KBM-7 (cell line): ENCODE data around the gene DDIT4.
"Not testable (repeated sequence)": the region's sequence is repeated elsewhere in the genome, so short reads cannot be mapped to it uniquely, and the experiment has no call there.

Experiments used
- DNase-seq: peaks from one replicate; pipeline ENCODE4 v3.0.0-alpha.2; 2015
- in situ Hi-C: fragments of 300-500 bp; cut with MboI; formaldehyde crosslinking; loops from 2 replicates; pipeline ENCODE4 v1.14.3; 2020; ENCODE audit warnings: low sequenced_read_pairs, low pct_unique_long_range_greater_than_20kb, mixed read lengths

DDIT4 gene

DNA sequence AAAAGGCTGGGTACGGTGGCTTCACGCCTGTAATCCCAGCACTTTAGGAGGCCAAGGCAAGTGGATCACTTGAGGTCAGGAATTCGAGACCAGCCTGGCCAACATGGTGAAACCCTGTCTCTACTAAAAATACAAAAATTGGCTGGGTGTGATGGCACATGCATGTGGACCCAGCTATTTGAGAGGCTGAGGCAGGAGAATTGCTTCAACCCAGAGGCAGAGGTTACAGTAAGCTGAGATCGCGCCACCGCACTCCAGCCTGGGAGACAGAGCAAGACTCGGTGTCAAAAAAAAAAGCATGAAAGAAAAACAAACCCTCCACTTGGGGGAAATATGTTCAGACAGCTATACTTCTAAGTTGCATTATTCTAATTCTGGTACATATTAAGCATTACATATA is 5.9 kb downstream of the DDIT4 start:
- DNase-seq, in situ Hi-C loops: not testable (repeated sequence)

DNA sequence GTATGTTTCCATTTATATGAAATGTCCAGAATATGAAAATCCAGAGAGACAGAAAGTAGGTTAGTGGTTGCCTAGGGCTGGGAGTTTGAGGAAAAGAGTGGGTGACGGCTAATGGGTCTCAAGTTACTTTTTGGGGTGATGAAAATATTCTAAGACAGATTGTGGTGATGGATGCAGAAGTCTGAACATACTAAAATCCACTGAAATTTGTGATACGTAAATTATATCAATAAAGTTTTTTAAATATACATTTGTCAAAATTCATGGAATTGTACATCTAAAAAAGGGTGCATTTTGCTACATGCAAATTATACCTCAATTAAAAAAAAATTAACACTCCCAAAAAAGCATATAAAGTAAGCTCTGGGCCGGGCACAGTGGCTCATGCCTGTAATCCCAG is 9.4 kb downstream of the DDIT4 start:
- in situ Hi-C loops = no loop called here

DNA sequence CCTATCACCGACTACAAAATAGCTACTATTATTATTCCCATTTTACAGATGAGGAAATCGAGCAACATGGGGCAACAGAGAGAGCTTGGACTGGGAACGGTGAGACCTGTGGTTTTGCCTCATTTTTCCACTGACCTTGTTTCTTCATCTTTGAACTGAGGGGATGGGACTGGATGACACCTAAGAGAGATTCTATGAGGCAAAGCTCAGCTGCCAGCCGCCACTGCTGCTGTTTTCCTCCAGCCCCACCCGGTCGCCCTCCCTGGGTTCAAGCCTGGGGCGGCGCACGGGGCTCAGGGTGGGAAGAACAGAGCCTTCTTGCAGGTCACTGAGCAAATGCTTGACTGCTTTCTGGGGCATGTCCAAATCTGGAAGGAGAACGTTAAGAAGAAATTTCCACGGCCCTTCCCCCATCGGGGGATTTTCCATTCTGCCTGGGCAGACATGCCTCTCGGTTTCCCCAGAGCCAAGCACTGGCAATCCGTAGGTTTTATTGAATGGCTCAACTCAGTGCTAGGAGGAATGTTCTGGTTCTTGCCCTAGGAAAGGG is 12.3 kb downstream of the DDIT4 start:
- DNase-seq = peak; percentile 51
- in situ Hi-C loops = no loop called here

More for the DNA sequence above, 9.4 kb downstream of the DDIT4 start:
- DNase-seq = no peak

DNA sequence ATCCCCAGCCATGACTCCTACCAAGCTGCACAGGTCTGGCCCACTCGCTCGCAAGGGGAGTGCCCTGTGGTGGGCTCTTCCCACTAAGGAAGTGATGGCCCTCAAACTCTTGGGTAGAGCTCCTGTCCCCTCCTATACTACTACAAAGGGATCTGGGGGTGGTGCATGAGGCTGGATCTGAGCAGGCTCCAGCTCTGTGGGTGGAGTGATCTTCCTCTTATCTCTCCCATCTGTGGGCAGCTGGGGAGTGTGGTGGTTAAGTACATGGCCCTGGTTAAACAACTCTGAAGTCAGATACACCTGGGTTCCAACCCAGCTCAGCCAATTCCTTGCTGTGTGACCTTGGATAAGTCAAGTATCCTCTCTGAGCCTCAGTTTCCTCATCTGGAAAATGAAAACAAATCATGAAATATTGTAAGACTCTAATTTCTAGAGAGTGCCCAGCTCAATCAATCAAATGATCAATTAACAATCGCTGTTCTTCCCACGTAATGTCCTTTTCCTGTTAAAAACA is 17.4 kb downstream of the DDIT4 start:
- DNase-seq = peak; percentile 85

DNA sequence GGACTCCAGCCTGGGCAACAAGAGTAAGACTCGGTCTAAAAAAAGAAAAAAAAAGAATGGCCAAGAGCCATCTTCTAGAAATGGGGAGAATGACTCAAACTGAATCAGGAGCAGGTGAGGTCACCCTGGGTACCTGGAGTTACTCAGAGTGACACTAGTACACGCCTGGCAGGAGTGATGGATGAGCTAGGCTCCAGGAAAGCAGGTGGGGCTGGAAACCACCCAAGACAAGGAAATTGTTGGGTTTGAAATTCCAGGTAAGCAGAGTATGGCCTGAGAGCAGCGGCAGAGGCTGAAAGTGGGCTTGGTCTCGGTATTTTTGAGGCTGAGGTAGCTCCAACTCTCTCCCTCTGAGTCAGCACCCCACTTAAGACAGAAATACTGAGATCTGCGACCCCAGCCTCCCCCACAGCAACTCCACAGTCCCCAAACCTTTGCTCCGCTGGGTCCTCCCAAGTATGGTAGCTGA is 18.5 kb downstream of the DDIT4 start:
- DNase-seq = no peak

More for the DNA sequence above, 17.4 kb downstream of the DDIT4 start:
- in situ Hi-C loops = no loop called here

DNA sequence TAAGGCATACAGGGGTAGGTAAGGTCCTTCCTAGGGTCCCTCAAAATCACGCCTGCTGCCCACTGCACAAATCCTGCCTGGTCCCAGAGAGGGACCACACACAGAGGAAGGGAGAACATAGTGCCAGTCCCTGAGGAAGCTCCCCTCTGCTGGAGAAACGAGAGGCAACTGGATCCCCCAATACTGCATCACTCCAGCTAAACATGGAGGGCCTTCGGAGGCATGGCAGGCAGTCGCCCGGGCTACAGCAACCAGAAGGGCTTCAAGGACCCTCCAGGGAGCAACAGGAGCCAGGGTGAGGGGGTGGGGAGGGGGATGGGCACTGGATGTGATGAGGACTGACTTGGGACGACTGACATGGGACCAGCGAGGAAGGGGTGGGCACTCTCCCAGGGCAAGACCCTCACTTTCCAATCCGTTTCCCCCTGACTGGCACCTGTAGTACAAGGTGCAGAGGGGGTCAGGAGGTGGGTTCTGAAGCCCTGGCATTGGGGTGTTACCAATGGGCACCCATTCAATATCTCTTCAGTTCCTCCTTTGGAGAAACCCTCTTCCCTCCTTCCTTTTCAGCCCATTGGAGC is 21.7 kb downstream of the DDIT4 start:
- DNase-seq = no peak
- in situ Hi-C loops = no loop called here

More for the DNA sequence above, 18.5 kb downstream of the DDIT4 start:
- in situ Hi-C loops = no loop called here

DNA sequence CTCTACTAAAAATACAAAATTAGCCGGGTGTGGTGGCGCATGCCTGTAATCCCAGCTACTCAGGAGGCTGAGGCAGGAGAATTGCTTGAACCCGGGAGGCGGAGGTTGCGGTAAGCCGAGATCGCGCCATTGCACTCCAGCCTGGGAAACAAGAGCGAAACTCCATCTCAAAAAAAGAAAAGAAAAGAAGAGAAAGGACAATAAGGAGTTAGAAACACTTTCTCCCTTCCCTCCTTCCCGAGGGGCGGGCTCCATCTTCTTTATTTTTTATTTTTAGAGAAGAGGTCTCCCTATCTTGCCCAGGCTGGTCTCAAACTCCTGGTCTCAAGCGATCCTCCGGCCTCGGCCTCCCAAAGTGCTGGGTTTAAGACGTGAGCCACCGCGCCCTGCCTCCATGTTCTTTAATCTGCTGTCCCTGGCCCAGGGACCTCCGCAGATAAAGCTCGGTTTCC is 23.1 kb downstream of the DDIT4 start:
- in situ Hi-C loops, DNase-seq: not testable (repeated sequence)

DNA sequence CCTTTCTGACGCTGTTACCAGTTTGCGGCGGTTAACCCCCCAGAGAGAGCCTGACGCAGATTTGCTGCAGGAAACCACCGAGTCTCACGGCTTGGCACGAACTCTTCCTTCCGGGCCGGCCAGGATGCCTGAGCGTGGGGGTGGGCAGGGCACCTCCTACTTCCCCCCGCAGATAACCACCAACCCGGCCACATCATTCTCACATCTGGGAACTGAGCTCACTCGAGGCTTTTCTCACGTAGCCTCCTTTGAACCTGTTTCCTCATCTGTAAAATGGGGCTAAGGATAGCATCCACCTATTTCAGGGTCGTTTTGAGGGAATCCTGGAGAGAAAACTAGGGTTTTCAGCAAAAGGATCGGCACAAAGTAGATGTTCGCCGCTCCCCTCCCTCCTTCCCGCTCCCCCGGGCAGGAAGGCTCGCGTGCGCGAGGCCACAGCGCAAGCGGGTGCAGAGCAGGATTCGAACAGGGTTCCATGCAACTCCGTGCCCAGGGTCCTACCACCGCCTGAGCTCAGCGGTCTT is 23.6 kb downstream of the DDIT4 start:
- peak; percentile 100 for DNase-seq

DNA sequence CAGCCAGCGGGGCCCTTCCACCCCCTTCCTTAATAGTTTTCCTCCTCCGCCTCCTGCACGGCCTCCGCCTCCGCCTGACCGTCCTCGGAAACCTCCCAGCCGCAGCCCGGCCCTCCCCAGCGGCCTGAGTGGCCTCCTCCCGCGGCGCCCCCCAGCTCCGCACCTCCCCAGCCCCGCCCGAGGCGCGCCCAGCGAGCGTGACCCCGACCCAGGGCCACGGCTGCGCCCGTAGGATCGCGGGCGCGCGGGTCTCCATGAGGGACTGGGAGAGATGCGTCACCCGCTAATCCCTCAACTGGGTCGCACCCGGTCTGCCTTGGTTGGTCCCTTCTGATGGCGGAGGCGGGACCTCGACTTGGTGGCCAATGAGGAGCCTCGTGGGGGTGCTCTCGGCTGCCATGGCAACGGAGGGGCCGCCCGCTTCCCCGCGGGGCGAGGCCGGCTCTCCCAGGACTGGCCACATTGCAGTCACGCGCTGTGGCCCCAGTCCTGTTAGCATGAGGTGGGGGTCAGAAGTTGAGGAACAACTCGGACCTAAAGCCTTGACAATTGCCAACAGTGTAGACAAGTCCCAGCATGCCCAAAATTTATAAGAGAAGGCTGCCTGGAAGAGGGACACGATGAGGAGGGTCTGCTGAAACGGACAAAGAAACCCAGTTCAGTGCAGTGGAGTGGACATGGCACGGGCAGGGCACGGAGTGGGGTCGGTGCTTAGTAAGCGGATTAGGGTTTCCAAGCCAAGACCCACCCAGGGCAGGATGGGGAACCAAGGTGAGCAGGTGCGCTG is 24.3 kb downstream of the DDIT4 start:
- in situ Hi-C loops = no loop called here
- DNase-seq = peak; percentile 99

More for the DNA sequence above, 23.6 kb downstream of the DDIT4 start:
- in situ Hi-C loops = no loop called here

DNA sequence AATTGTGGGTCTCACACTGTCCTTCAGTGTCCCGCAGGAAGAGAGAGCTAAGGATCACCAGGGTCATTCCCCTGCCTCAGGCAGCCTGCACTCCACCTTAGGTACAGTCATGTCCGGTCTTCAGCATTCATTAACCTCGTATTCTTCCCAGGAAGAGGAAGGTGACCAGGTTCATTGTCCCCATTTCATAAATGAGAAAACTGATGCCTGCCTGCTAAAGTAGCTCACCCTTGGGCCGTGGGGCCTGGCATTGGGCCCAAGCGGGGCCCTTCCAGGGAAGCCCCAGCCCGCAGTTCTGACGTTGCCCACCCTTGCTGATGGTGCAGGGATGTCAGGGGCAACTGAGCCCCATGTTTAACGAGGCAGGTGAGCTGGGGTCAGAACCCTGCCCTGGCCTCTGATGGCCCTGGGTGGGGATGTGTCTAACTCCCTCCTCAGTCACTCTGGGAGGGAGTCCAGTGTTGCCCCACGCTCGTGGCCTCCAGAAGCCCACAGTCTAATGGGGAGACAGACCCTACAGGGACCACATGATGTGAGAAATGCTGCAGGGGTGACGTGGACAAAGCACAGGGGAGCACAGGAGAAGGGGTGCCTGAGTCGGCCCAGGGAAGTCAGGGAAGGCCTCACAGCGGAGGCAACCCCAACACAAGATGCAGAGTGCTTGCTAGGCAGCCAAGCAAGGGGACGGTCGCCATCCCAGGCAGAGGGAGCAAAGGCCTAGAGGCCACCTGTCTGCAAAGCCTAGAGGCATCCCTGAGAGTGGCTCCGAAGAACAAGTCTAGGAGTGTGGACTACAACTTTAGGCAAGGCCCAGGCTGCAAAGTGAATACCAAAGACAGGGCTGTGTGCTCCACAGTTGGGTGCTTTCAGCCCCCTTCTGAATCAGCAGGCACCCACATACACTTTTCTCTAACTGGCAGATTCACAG is 25.1 kb downstream of the DDIT4 start:
- no peak for DNase-seq
- in situ Hi-C loops = no loop called here

DNA sequence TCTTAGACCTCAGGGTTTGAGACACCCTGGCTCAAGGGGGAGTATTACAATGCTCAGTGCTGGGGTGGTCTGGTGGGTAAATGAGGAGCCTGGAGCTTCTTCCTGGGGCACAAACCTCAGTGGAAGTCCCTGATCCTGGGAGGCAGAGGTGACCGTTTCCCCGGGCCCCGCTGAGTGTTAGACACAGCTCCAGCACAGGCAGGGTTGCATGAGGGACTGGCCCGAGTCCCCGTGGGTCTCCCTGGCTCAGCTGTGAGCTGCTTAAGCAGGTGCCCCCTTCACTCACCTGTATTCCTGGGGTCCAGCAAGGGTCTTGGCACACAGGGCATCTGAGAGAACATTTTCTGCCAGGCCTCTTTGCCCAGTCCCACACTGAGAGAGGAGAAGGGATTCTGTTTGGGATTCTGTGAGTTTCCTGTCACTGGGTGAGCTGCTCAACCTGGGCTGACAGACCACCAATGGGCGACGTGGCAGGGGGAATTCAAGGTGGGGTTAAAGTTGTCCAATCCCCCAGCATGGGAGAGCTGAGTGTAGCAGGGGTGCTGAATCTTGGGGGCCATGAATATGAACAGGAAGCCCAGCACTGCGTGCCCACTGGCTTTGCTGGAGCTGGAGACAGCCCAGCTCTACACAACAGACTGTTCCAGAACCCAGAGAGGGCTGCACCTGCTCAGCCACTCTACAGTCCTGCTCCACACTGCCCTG is 29.9 kb downstream of the DDIT4 start:
- in situ Hi-C loops = no loop called here
- no peak for DNase-seq

DNA sequence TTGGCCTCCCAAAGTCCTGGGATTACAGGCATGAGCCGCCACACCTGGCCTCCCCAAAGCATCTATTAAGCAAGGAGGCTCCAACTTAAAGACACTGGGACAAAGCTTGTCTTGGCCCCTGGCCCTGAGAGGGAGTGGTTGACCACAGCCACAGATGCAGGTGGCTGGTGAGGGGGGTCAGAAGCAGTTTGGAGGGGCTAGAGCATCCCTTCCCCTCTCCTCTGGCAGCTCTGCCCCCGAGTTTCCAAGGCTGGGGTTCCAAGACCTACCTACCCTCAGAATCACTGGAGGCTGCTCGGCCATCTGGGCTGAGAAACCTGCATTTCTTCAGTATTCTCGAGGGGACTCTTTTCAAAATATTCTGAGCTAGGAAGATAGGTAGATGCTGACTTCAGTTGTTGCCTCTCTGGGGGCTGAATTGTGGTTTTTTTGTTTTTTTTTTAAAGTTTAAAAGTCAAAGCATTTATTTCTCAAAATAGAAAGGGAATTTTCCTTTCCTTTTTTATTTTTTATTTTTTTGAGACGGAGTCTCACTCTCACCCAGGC is 32.6 kb downstream of the DDIT4 start:
- DNase-seq = no peak
- in situ Hi-C loops = no loop called here

DNA sequence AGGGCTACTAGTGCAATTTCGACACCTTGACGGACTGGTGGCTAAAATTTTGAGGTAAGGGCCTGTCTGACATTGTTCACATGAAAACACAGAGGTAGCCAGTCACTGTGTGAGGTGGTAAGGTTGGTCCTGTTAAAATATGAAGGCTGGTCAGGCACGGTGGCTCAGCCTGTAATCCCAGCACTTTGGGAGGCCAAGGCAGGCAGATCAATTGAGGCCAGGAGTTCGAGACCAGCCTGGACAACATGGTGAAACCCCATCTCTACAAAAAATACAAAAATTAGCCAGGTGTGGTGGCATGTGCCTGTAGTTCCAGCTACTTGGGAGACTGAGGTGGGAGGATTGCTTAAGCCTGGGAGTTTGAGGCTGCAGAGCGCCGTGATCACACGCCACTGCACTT is 34.0 kb downstream of the DDIT4 start:
- in situ Hi-C loops = not testable (repeated sequence)

DNA sequence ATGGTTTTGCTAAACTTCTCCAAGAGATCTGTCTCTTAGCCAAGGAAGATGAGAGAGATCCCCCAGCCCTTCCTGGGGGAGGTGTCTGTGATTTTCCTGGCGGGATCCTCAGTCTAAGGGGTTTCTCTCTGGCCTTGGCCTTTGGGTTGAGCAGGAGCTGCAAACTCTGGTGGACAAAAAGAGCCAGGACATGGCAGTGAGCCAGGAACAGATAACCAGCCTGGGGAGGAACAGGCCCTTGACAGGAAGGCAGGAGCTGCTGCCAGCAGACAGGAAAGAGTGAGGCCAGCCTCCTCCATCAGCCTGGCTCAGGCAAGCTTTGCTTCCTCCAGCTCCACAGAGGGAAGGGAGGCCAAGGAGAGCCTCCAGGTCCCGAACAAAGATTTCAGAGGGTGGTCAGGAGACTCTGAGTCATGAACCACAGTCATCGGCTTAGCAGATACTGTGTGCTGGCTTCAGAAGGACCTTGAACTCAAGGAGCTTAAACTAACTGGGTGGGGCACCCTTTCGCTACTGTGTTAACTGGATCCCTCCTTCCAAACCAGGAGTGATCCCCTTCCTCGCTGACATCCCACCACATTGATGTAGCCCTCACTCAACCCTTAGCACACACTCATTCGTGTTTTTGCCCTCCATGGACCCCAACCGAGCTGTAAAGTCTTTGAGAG is 34.7 kb downstream of the DDIT4 start:
- peak; percentile 69 for DNase-seq
- in situ Hi-C loops = no loop called here

More for the DNA sequence above, 34.0 kb downstream of the DDIT4 start:
- DNase-seq = not testable (repeated sequence)

DNA sequence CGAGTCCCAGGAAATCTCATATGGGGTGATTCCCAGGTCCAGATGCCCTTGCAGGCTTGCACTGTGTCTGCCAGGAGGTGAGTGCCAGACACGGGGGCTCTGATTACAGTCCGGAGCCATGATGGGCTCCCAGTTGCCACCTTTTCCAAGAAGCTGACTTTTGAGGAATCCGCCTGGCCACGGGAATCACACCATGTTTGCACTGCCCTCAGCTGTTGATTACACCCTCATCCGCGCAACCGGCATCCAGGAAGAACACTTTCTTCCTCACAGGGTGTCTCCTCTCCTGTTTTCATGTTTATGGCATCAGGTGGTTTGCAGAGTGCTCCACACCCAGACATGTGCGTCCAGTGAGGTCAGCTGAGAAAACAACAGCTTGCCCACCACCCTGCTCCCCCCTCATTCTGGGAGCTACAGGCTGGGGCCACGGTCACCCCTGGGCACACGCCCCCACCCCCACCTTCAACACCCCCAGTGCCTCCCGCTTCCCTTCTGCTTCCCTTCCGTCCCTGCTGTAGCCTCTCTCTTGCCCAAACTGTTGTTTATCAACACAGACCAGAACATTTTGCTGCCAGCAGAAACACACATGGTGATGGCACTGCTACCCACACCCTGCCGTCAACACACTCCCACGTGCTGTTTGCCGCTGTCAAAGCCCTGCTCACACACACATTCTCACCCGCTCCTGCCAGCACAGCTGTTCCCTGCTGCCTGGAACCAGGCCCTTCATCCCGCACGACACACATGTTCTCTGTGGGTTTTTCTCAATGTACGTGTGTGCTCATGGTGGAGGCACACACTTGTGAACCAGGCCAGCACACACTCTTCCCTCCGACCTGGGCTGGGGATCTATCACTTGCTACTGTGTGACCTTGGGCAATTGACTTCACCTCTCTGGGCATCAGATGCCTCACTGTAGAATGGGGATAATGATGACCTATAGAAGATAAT is 35.8 kb downstream of the DDIT4 start:
- in situ Hi-C loops = no loop called here
- DNase-seq = no peak

DNA sequence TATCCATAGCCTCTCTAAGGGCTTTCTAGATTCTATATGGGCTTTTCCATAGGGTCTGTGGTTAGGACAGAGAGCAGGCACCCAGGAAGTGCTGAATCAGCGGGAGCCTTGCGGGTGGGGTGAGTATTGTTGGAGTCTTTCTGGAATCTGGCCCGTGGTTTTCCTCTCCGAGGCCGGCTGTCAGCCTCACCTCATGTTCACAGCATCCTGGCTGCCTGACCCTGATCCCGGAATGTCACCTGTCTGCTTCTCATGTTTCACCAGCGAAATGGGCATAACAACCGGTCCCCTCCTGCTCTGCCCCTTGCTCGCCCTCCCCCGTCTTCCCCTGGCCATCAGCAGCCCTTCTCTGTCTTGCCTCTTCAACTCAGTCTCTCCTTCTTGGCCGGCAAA is 36.5 kb downstream of the DDIT4 start:
- no peak for DNase-seq
- in situ Hi-C loops = no loop called here
